ENCODE measurements around the gene KRT25.

Gene KRT25

DNA sequence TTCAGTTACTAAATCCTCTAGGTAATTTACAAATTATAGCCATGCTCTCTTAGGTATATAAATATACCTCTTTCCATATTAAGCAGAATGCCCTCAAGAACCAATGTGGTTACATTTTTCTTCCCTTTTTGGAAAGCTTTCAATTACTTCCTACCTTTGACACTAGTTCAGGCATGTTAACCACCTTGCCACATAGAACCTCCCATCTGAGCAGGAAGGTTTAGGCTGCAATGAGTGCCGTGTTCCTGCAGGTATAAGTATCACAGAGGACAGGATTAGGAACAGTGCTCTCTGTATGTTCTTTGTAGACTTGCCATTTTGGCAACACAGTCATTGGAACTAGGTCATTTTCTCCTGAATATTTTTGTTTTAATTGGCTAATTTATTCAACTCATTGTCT is 20.1 kb downstream of the KRT25 start:
- no peak overlapping the region for H3K4me3 ChIP-seq (ENCODE audit: low read length)
- DNase-seq (ENCODE audit: low read depth) = no peak

DNA sequence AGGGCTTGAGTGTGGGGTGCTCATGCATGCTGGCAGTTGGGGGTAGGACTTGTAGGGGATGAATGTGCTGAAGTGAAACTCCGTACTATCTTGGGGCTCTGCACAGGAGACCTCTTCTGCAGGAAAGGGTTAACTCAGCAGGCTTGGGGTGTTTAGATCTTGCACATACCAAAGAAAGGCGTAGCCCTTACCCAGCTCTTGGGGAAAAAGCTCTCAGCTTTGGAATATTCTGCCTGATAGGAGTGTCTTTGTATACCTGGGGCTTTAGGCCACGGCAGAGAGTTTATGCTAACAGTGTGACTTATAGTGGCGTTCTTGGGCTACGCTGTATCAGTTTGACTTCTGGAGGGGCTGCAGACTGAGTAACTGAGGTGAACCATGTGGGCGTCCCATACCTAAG is 21.1 kb downstream of the KRT25 start:
- no peak overlapping the region for H3K4me3 ChIP-seq (ENCODE audit: low read length)
- TF ChIP-seq, protein P1, sequence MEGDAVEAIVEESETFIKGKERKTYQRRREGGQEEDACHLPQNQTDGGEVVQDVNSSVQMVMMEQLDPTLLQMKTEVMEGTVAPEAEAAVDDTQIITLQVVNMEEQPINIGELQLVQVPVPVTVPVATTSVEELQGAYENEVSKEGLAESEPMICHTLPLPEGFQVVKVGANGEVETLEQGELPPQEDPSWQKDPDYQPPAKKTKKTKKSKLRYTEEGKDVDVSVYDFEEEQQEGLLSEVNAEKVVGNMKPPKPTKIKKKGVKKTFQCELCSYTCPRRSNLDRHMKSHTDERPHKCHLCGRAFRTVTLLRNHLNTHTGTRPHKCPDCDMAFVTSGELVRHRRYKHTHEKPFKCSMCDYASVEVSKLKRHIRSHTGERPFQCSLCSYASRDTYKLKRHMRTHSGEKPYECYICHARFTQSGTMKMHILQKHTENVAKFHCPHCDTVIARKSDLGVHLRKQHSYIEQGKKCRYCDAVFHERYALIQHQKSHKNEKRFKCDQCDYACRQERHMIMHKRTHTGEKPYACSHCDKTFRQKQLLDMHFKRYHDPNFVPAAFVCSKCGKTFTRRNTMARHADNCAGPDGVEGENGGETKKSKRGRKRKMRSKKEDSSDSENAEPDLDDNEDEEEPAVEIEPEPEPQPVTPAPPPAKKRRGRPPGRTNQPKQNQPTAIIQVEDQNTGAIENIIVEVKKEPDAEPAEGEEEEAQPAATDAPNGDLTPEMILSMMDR (conservative IDR thresholded peaks at IDR 0.05; ENCODE audit: low read depth, low read length) = no peak
- no peak for DNase-seq (ENCODE audit: low read depth)

More for the DNA sequence above, 20.1 kb downstream of the KRT25 start:
- TF ChIP-seq, protein P1 (conservative IDR thresholded peaks at IDR 0.05; ENCODE audit: low read depth, low read length) = no peak

DNA sequence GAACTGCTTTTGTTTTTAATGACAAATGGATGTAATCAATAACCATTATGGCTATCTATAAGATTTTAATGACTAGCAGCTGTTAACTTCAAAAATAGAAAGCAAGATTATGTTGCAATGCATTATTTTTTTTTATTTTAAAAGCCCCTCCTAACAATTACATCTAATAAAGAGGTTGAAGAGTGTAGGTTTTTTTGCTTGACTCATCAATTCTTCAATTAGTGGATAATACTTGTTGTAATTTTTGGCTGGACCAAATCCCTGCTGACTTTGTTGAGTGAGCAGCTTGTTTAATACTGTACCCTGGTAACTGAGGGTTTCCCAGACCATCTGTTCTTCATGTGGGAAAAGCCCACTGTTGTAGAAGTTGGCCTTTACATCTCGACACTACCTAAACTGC is 24.2 kb downstream of the KRT25 start:
- no peak for DNase-seq (ENCODE audit: low read depth)
- TF ChIP-seq, protein P1 (conservative IDR thresholded peaks at IDR 0.05; ENCODE audit: low read depth, low read length) = no peak
- H3K4me3 ChIP-seq (ENCODE audit: low read length) = no peak overlapping the region

DNA sequence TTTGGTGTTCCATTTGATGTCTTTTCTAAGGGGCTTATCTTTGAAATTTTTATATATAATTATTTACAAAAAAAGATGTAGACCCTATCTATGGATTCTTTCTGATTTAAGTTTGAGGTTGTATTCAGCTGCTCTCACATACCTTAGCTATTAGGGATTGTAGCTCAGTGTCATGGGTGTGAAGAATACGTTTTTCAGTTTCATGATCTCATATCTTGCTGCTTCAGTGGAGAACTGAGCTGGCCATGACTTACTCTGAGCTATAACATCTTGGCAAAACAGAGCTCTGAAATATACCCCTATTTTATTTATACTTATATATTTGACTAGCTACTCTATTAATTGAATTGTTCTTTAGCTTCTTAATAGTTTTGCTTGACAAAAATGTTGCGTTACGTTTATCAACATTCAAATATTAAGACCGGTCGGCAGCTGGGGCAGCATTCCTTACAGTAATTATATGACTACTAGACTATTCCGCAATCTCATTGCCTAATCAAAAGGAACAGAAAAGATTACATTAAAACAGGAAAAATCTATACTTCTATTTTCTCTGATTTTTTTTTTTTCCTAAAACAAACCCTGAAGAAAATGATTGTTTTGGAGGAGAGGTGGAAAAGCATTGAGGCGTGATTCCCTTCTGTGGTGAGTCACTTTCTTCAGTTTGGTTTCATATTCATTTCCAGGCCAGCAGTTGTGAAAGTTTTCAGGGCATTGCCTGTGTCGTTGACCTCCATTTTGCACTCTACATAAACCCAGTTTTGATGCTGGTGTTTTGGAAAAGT is 27.5 kb downstream of the KRT25 start:
- TF ChIP-seq, protein P1 (conservative IDR thresholded peaks at IDR 0.05; ENCODE audit: low read depth, low read length) = no peak
- DNase-seq (ENCODE audit: low read depth) = peak; percentile 26
- no peak overlapping the region for H3K4me3 ChIP-seq (ENCODE audit: low read length)

DNA sequence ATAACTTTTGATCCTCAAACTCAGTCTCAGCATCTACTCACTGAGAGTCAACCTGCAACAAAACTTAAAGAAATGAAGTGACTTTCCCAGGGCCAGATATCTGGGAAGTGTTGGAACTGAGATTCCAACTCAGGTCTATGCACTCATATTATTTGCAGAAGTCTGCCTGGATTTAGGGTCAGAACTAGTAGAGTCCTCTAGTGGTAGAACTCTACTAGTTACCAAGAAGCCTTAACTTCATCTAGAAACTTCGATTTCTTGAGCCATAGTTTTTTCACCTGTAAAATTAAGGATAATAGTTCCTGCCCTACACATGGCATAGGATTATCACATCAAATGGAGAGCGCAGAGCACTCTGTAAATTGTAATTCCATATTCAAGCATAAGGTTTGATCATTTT is 28.2 kb downstream of the KRT25 start:
- TF ChIP-seq, protein P1 (conservative IDR thresholded peaks at IDR 0.05; ENCODE audit: low read depth, low read length) = peak; percentile 24
- DNase-seq (ENCODE audit: low read depth) = no peak
- no peak overlapping the region for H3K4me3 ChIP-seq (ENCODE audit: low read length)

DNA sequence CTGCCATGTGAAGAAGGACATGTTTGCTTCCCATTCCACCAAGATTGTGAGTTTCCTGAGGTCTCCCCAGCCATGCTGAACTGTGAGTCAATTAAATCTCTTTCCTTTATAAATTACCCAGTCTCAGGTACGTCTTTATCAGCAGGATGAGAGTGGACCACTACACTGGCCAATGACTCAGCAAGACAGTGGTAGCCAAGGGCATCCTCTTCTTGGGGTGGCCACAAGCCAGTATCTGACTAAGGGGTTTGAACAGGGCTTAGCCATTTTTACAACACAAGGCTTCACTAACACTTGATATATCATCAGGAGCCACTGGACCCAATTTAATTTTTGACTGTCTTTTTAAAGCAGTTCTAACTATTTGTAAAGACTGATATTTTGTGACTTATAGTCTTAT is 30.5 kb downstream of the KRT25 start:
- TF ChIP-seq, protein P1 (conservative IDR thresholded peaks at IDR 0.05; ENCODE audit: low read depth, low read length) = no peak
- no peak for DNase-seq (ENCODE audit: low read depth)
- H3K4me3 ChIP-seq (ENCODE audit: low read length) = no peak overlapping the region

DNA sequence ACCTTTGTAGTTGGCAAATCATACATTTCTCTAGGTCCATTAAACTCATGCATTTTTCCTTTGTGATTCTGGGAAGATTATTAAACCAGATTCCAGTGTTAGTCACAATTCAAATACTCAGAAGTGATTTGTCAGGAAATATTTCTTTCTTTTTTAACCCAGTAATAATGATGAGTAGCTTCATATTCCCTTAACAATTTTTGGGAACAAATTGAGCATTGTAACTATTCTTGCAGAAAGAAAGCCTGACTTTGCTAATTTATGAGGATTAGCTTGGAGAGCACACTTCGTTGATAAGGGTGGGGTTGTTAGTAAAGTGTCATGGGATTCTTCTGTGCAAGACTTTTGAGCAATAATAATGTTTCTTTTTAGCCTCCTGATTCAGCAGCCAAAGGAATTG is 32.9 kb downstream of the KRT25 start:
- H3K4me3 ChIP-seq (ENCODE audit: low read length) = no peak overlapping the region
- TF ChIP-seq, protein P1 (conservative IDR thresholded peaks at IDR 0.05; ENCODE audit: low read depth, low read length) = no peak
- peak; percentile 18 for DNase-seq (ENCODE audit: low read depth)
